ENCODE data around the gene ZNF148. TPM values are rescaled to one million over a fixed set of nuclear protein-coding genes. Genes with fewer than 3 reads are reported as not detected.
A peak's percentile ranks its signal among the peaks of the same experiment; 100 is the strongest.

ZNF148 gene
- total RNA-seq, 1 experiment from 2014 or later = 24.8 TPM

DNA sequence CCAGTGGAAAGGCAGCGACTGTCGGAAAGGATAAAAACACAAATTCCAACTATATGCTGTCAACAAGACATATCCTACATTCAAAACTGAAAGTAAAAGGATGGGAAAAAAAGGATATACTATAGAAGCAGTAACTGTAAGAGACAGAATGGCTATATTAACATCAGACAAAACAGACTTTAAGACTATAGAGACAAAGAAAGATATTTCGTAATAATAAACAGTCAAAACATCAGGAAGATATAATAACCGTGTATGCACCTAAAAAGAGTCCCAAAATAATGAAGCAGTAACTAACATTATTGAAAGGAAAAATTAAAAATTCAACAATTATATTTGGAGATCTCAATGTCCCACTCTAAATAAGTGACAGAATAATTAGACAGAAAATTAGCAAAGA is 48.2 kb downstream of the ZNF148 start:
- no peaks in the 10 kb centered on the region for H3K27me3 Mint-ChIP-seq (ENCODE audit: low read depth)
- Histone ChIP-seq H2AFZ (ENCODE audit: low read length) (no peak overlapping the region), H3K18ac (ENCODE audit: insufficient read length, low read depth, low read length) (no peak overlapping the region), H3T11ph (ENCODE audit: low read length) (no peak overlapping the region), H3K4me1 (ENCODE audit: insufficient read depth, low read length) (no peaks in the 10 kb centered on the region), H3K9me3 (ENCODE audit: control insufficient read depth, low read depth, low read length) (no peaks in the 10 kb centered on the region), H3K23me2 (ENCODE audit: insufficient read length, low read depth, low read length, poor library complexity, severe bottlenecking) (no peaks in the 10 kb centered on the region), H2AK5ac (ENCODE audit: insufficient read length, low read length) (no peak overlapping the region), H4K20me1 (ENCODE audit: control insufficient read depth, insufficient read depth, insufficient read length) (no peaks in the 10 kb centered on the region), H3K27me3 (ENCODE audit: insufficient read depth, low read length) (no peaks in the 10 kb centered on the region), H3K56ac (ENCODE audit: insufficient read length, low read depth, low read length) (no peak overlapping the region), H3K14ac (ENCODE audit: insufficient read depth, low read length) (no peak overlapping the region), H3K9ac (ENCODE audit: extremely low read depth, insufficient read length, low read length) (no peak overlapping the region), H3K79me2 (ENCODE audit: insufficient read depth, low read length) (no peaks in the 10 kb centered on the region), H3K23ac (ENCODE audit: insufficient read length, low read depth, low read length) (no peak overlapping the region), H3K79me1 (ENCODE audit: insufficient read depth, low read depth, low read length, poor library complexity, severe bottlenecking) (no peaks in the 10 kb centered on the region), H2BK15ac (ENCODE audit: low read depth, low read length) (no peak overlapping the region), H3K27ac (ENCODE audit: insufficient read length, low read depth, low read length) (no peak overlapping the region), H4K8ac (replicated peaks; ENCODE audit: insufficient read length, low read depth, low read length) (no peak overlapping the region), H3K4ac (ENCODE audit: low read depth, low read length) (no peak overlapping the region), H4K91ac (ENCODE audit: insufficient read length, low read depth, low read length) (no peak overlapping the region), H2BK120ac (ENCODE audit: low read depth, low read length, poor library complexity, severe bottlenecking) (no peak overlapping the region), H2BK20ac (ENCODE audit: low read depth, low read length, poor library complexity, severe bottlenecking) (no peak overlapping the region), H3K4me2 (ENCODE audit: insufficient read depth, insufficient read length, low read length) (no peak overlapping the region), H4K5ac (ENCODE audit: insufficient read length, low read depth, low read length) (no peak overlapping the region), H2BK12ac (ENCODE audit: insufficient read length, low read depth, low read length) (no peak overlapping the region), H2BK5ac (ENCODE audit: insufficient read length, low read length) (no peak overlapping the region)
- no CpG with 5 or more reads among the region's 4 CpGs for WGBS (ENCODE audit: extremely low coverage, insufficient read length, low lambda C conversion rate)
- peaks cover 0 to 10% (median 3%) of the 10 kb centered on the region in 3 experiments; a peak in 4 of 7 replicates for H3K36me3 Mint-ChIP-seq (ENCODE audit: insufficient read depth in 1 of 3, low read depth in 3 of 3)
- H3K9me3 Mint-ChIP-seq = no peaks in the 10 kb centered on the region
- DNase-seq = no peak
- TF ChIP-seq, protein P1, sequence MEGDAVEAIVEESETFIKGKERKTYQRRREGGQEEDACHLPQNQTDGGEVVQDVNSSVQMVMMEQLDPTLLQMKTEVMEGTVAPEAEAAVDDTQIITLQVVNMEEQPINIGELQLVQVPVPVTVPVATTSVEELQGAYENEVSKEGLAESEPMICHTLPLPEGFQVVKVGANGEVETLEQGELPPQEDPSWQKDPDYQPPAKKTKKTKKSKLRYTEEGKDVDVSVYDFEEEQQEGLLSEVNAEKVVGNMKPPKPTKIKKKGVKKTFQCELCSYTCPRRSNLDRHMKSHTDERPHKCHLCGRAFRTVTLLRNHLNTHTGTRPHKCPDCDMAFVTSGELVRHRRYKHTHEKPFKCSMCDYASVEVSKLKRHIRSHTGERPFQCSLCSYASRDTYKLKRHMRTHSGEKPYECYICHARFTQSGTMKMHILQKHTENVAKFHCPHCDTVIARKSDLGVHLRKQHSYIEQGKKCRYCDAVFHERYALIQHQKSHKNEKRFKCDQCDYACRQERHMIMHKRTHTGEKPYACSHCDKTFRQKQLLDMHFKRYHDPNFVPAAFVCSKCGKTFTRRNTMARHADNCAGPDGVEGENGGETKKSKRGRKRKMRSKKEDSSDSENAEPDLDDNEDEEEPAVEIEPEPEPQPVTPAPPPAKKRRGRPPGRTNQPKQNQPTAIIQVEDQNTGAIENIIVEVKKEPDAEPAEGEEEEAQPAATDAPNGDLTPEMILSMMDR (conservative IDR thresholded peaks at IDR 0.05) = no peak
- H3K4me3 Mint-ChIP-seq = no peak overlapping the region
- H3K4me1 Mint-ChIP-seq = peaks cover 7 to 8% of the 10 kb centered on the region in 2 experiments; a peak in 3 of 4 replicates
- H3K27ac Mint-ChIP-seq = peak overlapping the region in 1 of 3 experiments; percentile 36; a peak in 1 of 7 replicates

Measured in H9 (cell line).